Measurements from ENCODE around the gene ZNF628. TPM values are rescaled to one million over a fixed set of nuclear protein-coding genes. Genes with fewer than 3 reads are reported as not detected.
A peak's percentile ranks its signal among the peaks of the same experiment; 100 is the strongest.

The ZNF628 gene
- 1 to 10 TPM; 2.0 to 3.0 (median 3.0) TPM for polyA plus RNA-seq (ENCODE audit: insufficient read length in 3 of 3)

DNA sequence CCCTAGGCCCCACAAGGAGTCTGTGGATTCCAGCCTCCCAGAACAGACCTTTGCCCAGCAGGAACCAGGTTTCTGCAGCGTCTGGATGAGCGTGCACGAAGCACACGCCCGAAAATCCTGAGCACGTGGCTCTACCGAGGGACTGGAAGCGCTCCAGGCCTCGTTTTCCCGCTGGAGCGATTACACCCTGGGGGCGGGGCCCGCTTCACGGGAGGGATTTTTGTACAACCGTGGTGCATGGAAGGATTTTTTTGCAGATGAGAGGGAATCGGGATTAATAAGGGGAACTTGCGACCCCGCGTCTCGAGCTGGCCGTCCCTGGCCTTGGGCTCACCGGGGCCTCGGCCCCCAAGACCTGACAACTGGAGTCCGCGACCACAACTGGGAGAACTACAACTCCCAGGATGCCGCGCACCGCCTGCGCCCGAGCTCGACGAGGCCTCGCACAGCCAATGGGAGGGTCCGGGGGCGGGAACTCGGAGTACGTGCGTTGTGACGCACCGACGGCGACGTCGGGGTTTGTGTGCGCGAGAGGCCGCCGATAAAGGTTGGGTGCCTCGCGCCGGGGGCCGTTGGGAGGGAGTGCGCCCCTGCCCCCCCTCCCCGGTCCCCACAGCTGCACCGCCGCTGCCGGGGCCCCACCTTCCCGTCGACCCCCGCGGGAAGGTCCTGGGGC lies at the start of gene ZNF628:
TSS of gene ZNF628 (plus strand) at position 518 of the 676 bp plus-strand sequence. CDS start 3,294 bp downstream, outside the sequence.
- peak; percentile 95 to 98 (median 97) for DNase-seq (ENCODE audit: low read depth in 3 of 3, low spot score in 2 of 3)

GRCh38 chr19:55431183-55431582 lies 45.2 kb upstream of the ZNF628 start:
- no peak for DNase-seq (ENCODE audit: low read depth in 3 of 3, low spot score in 2 of 3)

- no peak for DNase-seq (ENCODE audit: low read depth in 3 of 3, low spot score in 2 of 3)
Measured at GRCh38 chr19:55432241-55432959, 44.0 kb upstream of the ZNF628 start.

GRCh38 chr19:55433292-55433691 lies 43.1 kb upstream of the ZNF628 start:
- no peak for DNase-seq (ENCODE audit: low read depth in 3 of 3, low spot score in 2 of 3)

GRCh38 chr19:55434356-55434919 lies 42.0 kb upstream of the ZNF628 start:
- DNase-seq (ENCODE audit: low read depth in 3 of 3, low spot score in 2 of 3): no peak

GRCh38 chr19:55435020-55435419 lies 41.4 kb upstream of the ZNF628 start:
- no peak for DNase-seq (ENCODE audit: low read depth in 3 of 3, low spot score in 2 of 3)

GRCh38 chr19:55436847-55437246 lies 39.6 kb upstream of the ZNF628 start:
- no peak for DNase-seq (ENCODE audit: low read depth in 3 of 3, low spot score in 2 of 3)

GRCh38 chr19:55437410-55437809 lies 39.0 kb upstream of the ZNF628 start:
- no peak for DNase-seq (ENCODE audit: low read depth in 3 of 3, low spot score in 2 of 3)

- no peak for DNase-seq (ENCODE audit: low read depth in 3 of 3, low spot score in 2 of 3)
Measured at GRCh38 chr19:55439052-55439451, 37.4 kb upstream of the ZNF628 start.

GRCh38 chr19:55440411-55441105 lies 35.9 kb upstream of the ZNF628 start:
- no peak for DNase-seq (ENCODE audit: low read depth in 3 of 3, low spot score in 2 of 3)

DNA sequence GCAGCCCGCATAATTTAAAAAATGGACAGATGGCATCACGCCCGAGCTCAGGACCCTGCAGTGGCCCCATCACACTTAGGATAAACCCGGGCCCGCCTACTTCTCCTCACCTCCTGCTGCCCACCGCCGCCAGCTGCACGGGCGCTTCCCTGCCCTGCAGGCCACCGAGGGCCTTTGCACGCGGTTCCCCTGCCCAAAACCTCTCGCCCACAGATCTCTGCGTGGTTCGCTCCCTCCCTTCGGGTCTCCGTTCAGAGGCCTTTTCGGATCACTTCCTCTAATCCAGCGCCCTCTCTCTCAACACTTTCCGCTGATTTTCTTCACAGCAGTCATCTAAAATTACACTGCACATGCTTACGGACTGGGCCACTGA lies 35.1 kb upstream of the ZNF628 start:
- DNase-seq (ENCODE audit: low read depth in 3 of 3, low spot score in 2 of 3): no peak

GRCh38 chr19:55441692-55442321 lies 34.6 kb upstream of the ZNF628 start:
- no peak for DNase-seq (ENCODE audit: low read depth in 3 of 3, low spot score in 2 of 3)

DNA sequence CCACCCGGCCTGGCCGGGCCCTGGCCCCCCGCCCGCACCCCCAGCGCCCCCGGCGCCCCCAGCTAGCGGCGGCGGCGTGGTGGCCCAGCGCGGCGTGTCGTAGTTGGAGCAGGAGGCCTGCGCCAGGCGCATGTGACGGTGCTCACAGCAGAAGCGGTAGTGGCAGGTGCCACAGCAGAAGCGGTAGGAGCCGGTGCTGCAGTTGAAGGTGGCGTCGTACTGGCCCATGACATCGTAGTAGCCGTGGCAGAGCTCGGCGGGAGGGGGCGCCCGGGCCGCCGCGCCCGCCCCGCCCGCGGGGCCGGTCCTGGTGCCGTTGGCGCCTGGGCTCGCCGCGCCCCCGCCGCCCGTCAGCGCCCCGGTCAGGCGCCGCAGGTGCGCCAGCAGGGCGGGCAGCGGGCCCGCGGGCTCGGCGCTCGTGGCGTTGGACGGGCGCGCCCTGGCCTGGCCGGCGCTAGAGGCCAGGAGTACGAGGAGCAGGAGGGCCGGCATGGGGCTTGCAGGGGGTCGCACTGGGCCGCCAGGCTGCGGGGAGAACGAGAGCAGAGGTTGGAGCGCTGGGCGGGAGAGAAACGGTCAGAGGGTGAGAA lies 34.0 kb upstream of the ZNF628 start:
- no peak for DNase-seq (ENCODE audit: low read depth in 3 of 3, low spot score in 2 of 3)

GRCh38 chr19:55443045-55443823 lies 33.2 kb upstream of the ZNF628 start, which contains the start of gene SHISA7:
Gene SHISA7 (minus strand): TSS chr19:55443300. CDS start chr19:55442863, 437 bp downstream.
- DNase-seq (ENCODE audit: low read depth in 3 of 3, low spot score in 2 of 3): no peak

- DNase-seq (ENCODE audit: low read depth in 3 of 3, low spot score in 2 of 3): no peak
Measured at GRCh38 chr19:55443824-55444480, 32.5 kb upstream of the ZNF628 start.

GRCh38 chr19:55444646-55445045 lies 31.8 kb upstream of the ZNF628 start:
- DNase-seq (ENCODE audit: low read depth in 3 of 3, low spot score in 2 of 3): no peak

DNA sequence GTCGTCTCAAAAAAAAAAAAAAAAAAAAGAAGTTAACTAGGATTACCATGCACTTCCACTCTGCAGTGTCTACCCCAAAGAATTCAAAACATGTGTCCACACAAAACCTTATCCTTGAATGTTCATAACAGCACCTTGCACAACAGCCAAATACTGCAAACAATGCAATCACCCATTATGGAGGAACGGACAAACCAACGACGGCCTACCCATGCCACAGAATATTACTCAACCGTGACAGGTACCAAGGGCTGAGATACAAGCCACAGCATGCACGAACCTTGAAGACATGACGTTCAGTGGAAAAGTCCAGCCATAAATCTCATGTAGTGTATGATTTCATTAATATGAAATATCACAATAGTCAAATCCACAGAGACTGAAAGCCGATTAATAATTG lies 30.4 kb upstream of the ZNF628 start:
- no peak for DNase-seq (ENCODE audit: low read depth in 3 of 3, low spot score in 2 of 3)

GRCh38 chr19:55447421-55448174 lies 28.8 kb upstream of the ZNF628 start:
- no peak for DNase-seq (ENCODE audit: low read depth in 3 of 3, low spot score in 2 of 3)

All from right renal cortex interstitium (tissue), 3 donors.